Measurements from ENCODE around the gene CEP192.

CEP192 gene

GRCh38 chr18:13164406-13164805, 173.2 kb downstream of the CEP192 start:
- no peak for TF ChIP-seq CTCF (conservative IDR thresholded peaks at IDR 0.05)
- H3K27ac ChIP-seq = no peak overlapping the region

GRCh38 chr18:13165636-13166423, 174.7 kb downstream of the CEP192 start:
- no peak overlapping the region for H3K27ac ChIP-seq
- TF ChIP-seq CTCF (conservative IDR thresholded peaks at IDR 0.05) = no peak

- TF ChIP-seq CTCF (conservative IDR thresholded peaks at IDR 0.05) = no peak
- no peak overlapping the region for H3K27ac ChIP-seq
These were observed 182.5 kb downstream of the CEP192 start for GRCh38 chr18:13173578-13174145.

All from VCaP (cell line).